ENCODE results near the gene DIP2A. TPM values are rescaled to one million over a fixed set of nuclear protein-coding genes. Genes with fewer than 3 reads are reported as not detected.

DIP2A gene
- total and polyA plus RNA-seq, 2 of the 13 experiments (the other 11 are each of a cell fraction or from before 2014, with no cell fraction given), result 18.5 to 37.6 TPM

DNA sequence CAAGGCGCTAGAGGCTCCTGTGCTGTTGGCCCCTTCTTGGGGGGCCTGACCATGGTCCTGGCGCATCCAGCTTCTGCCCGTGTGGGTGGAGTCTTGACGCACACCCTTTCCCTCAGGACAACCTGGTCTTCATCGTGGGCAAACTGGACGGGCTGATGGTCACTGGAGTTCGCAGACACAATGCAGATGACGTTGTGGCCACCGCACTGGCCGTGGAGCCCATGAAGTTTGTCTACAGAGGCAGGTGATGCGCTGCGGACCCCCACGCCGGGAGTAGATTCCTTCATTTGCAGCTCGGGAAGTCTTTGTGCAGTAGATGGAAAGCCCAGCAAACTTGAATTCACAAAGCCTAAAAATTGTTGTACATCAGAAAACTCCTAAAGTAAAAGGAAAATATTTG, 88.1 kb downstream of the DIP2A start:
- no peak overlapping the region for H3K4me2 ChIP-seq (ENCODE audit: low read depth, low read length)
- no peak overlapping the region for H3K9ac ChIP-seq (ENCODE audit: insufficient read depth, low read depth, low read length)
- POLR2A ChIA-PET, result no interaction called here
- TF ChIP-seq ZNF704 (CRISPR knock-in tag; IDR thresholded peaks at IDR 0.05; ENCODE audit: borderline replicate concordance), result no peak
- TF ChIP-seq, protein P1, sequence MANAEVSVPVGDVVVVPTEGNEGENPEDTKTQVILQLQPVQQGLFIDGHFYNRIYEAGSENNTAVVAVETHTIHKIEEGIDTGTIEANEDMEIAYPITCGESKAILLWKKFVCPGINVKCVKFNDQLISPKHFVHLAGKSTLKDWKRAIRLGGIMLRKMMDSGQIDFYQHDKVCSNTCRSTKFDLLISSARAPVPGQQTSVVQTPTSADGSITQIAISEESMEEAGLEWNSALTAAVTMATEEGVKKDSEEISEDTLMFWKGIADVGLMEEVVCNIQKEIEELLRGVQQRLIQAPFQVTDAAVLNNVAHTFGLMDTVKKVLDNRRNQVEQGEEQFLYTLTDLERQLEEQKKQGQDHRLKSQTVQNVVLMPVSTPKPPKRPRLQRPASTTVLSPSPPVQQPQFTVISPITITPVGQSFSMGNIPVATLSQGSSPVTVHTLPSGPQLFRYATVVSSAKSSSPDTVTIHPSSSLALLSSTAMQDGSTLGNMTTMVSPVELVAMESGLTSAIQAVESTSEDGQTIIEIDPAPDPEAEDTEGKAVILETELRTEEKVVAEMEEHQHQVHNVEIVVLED (CRISPR knock-in tag; IDR thresholded peaks at IDR 0.05; ENCODE audit: borderline replicate concordance), result no peak
- TF ChIP-seq, protein P2, sequence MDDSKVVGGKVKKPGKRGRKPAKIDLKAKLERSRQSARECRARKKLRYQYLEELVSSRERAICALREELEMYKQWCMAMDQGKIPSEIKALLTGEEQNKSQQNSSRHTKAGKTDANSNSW (CRISPR knock-in tag; IDR thresholded peaks at IDR 0.05; ENCODE audit: borderline replicate concordance), result no peak
- no peak for TF ChIP-seq ZNF850 (CRISPR knock-in tag; conservative IDR thresholded peaks at IDR 0.05)
- TF ChIP-seq, protein P3, sequence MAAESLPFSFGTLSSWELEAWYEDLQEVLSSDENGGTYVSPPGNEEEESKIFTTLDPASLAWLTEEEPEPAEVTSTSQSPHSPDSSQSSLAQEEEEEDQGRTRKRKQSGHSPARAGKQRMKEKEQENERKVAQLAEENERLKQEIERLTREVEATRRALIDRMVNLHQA (CRISPR knock-in tag; IDR thresholded peaks at IDR 0.05), result no peak
- no peak for TF ChIP-seq ZNF160 (CRISPR knock-in tag; IDR thresholded peaks at IDR 0.05)
- TF ChIP-seq PRMT3 (CRISPR knock-in tag; IDR thresholded peaks at IDR 0.05; ENCODE audit: borderline replicate concordance, low read depth), result no peak
- TF ChIP-seq GABPA (IDR thresholded peaks at IDR 0.05; ENCODE audit: low read depth, low read length), result no peak
- TF ChIP-seq GABPA (CRISPR knock-in tag; IDR thresholded peaks at IDR 0.05; ENCODE audit: low read depth), result no peak
- TF ChIP-seq AGO2 (optimal IDR thresholded peaks at IDR 0.05; ENCODE audit: low read depth, low read length), result no peak
- TF ChIP-seq U2AF1 (optimal IDR thresholded peaks at IDR 0.05; ENCODE audit: low read depth, low read length), result no peak
- no peak for TF ChIP-seq ZNF556 (CRISPR knock-in tag; IDR thresholded peaks at IDR 0.05; ENCODE audit: borderline replicate concordance)
- TF ChIP-seq ZNF557 (CRISPR knock-in tag; IDR thresholded peaks at IDR 0.05), result no peak
- no peak for TF ChIP-seq REST (IDR thresholded peaks at IDR 0.05; ENCODE audit: borderline replicate concordance in 1 of 2, low read depth in 1 of 2, low read length in 2 of 2)
- TF ChIP-seq HINFP (CRISPR knock-in tag; IDR thresholded peaks at IDR 0.05; ENCODE audit: low read depth), result no peak
- TF ChIP-seq KAT2B (IDR thresholded peaks at IDR 0.05; ENCODE audit: borderline replicate concordance, low read depth, low read length), result no peak
- TF ChIP-seq ZFP36L2 (CRISPR knock-in tag; IDR thresholded peaks at IDR 0.05), result no peak

More for the DNA sequence above, 88.1 kb downstream of the DIP2A start:
- FAIRE-seq (no peak), ATAC-seq (no peak), DNase-seq (ENCODE audit: low spot score) (no peak)
- H3K27ac ChIP-seq (ENCODE audit: extremely low read length, insufficient read depth, low read length), result no peak overlapping the region
- H3K27me3 ChIP-seq (ENCODE audit: control insufficient read depth in 1 of 2, insufficient read depth in 2 of 2, low read length in 2 of 2), result no peaks in the 10 kb centered on the region
- no peaks in the 10 kb centered on the region for H3K79me2 ChIP-seq (ENCODE audit: insufficient read depth, low read length)
- in situ Hi-C loops (cut with HindIII; ENCODE audit: extremely low pct_ligation_motif_present, low pct_unique_long_range_greater_than_20kb) (no loop called here), intact Hi-C loops (cut with micrococcal nuclease; ENCODE audit: unreplicated experiment) (no loop called here)
- no TSS peak for BruUV-seq (replicated peaks)
- no peaks in the 10 kb centered on the region for H3K9me3 ChIP-seq (ENCODE audit: low read length)
- no peak overlapping the region for H2AFZ ChIP-seq (ENCODE audit: low read length)
- H3K36me3 ChIP-seq (replicated peaks in 1 of 2; ENCODE audit: control insufficient read depth in 1 of 2, insufficient read depth in 2 of 2, low read length in 2 of 2), result peaks cover 15 to 62% of the 10 kb centered on the region in 2 experiments; a peak in 4 of 5 replicates
- CTCF ChIA-PET (ENCODE audit: low intra/inter-chr PET ratio, low total read pairs), result no interaction called here
- 97% methylated on average over 15 of the region's 15 CpGs for WGBS (ENCODE audit: low lambda C conversion rate)
- H4K20me1 ChIP-seq (ENCODE audit: insufficient read depth, low read length), result no peaks in the 10 kb centered on the region
- no peaks in the 10 kb centered on the region for H3K4me1 ChIP-seq (ENCODE audit: insufficient read depth, low read length)
- no peak overlapping the region for H3K4me3 ChIP-seq (replicated peaks in 1 of 3; ENCODE audit: insufficient read depth in 1 of 3, low read depth in 2 of 3, low read length in 3 of 3)

All from HepG2 (cell line).